Activated T-cell treated with anti-CD3 and anti-CD28 coated beads, Interleukin-2, amount 50 U/mL, for 1 hour (primary cell): Measurements from ENCODE around the gene FAM161A.
"Not testable (repeated sequence)": the region's sequence is repeated elsewhere in the genome, so short reads cannot be mapped to it uniquely, and the experiment has no call there.

ENCODE experiments used
- DNase-seq: peaks from one replicate; pipeline ENCODE4 v3.0.0-alpha.2; 2020

Gene FAM161A

GRCh38 chr2:61853847-61854563 lies at the start of gene FAM161A:
TSS of gene FAM161A (minus strand) at chr2:61854060. CDS start at chr2:61854041, 19 bp downstream.
- peak; percentile 78 for DNase-seq

GRCh38 chr2:61900281-61900680 lies 46.4 kb upstream of the FAM161A start:
- DNase-seq: no peak

GRCh38 chr2:61898810-61899209 lies 45.0 kb upstream of the FAM161A start:
- DNase-seq: no peak

- DNase-seq: peak; percentile 96
Measured at GRCh38 chr2:61888267-61889055, 34.6 kb upstream of the FAM161A start, which contains the start of gene CCT4. TSS of gene CCT4 (minus strand) at chr2:61888656. CDS start at chr2:61888507, 149 bp downstream.

GRCh38 chr2:61887717-61888266 lies 33.9 kb upstream of the FAM161A start:
- DNase-seq: peak; percentile 27

- no peak for DNase-seq
Measured at GRCh38 chr2:61885896-61886603, 32.2 kb upstream of the FAM161A start.

GRCh38 chr2:61882850-61883249 lies 29.0 kb upstream of the FAM161A start:
- DNase-seq: no peak

GRCh38 chr2:61879351-61879750 lies 25.5 kb upstream of the FAM161A start:
- DNase-seq: not testable (repeated sequence)

GRCh38 chr2:61878761-61879160 lies 24.9 kb upstream of the FAM161A start:
- no peak for DNase-seq

- no peak for DNase-seq
Measured at GRCh38 chr2:61877571-61878245, 23.8 kb upstream of the FAM161A start.

GRCh38 chr2:61876400-61876799 lies 22.5 kb upstream of the FAM161A start:
- DNase-seq: no peak

GRCh38 chr2:61866482-61867089 lies 12.7 kb upstream of the FAM161A start:
- not testable (repeated sequence) for DNase-seq

- DNase-seq: no peak
Measured at GRCh38 chr2:61862085-61862484, 8.2 kb upstream of the FAM161A start.

GRCh38 chr2:61857224-61857623 lies 3.4 kb upstream of the FAM161A start:
- no peak for DNase-seq

GRCh38 chr2:61855318-61855613 lies 1.4 kb upstream of the FAM161A start:
- DNase-seq: no peak

GRCh38 chr2:61854564-61855317 lies 881 bp upstream of the FAM161A start:
- peak; percentile 81 for DNase-seq

- no peak for DNase-seq
Measured at GRCh38 chr2:61853086-61853846, 594 bp downstream of the FAM161A start.

GRCh38 chr2:61851270-61851669 lies 2.6 kb downstream of the FAM161A start:
- not testable (repeated sequence) for DNase-seq

GRCh38 chr2:61845320-61845719 lies 8.5 kb downstream of the FAM161A start:
- DNase-seq: no peak

GRCh38 chr2:61841286-61841685 lies 12.6 kb downstream of the FAM161A start:
- DNase-seq: no peak

GRCh38 chr2:61834893-61835292 lies 19.0 kb downstream of the FAM161A start:
- no peak for DNase-seq
